ENCODE measurements around the gene NDUFB6.

- TF ChIP-seq CTCF (IDR thresholded peaks at IDR 0.05; ENCODE audit: poor library complexity) (no peak), EZH2 (IDR thresholded peaks at IDR 0.05; ENCODE audit: borderline replicate concordance) (no peak)
Observed at GRCh38 chr9:32596936-32597335, 24.0 kb upstream of the NDUFB6 start.

All from hepatocyte (in vitro differentiated cells).